Stimulated activated CD4-positive, alpha-beta T cell treated with anti-CD3 and anti-CD28 coated beads, Interleukin-4, amount 100 ng/mL, for 24 hours (primary cell): ENCODE measurements around the gene POLR3K.
"Not testable (repeated sequence)": the region's sequence is repeated elsewhere in the genome, so short reads cannot be mapped to it uniquely, and the experiment has no call there.

Source experiments
- DNase-seq: peaks from one replicate; pipeline ENCODE4 v3.0.0-alpha.2; 2020

Gene POLR3K

DNA sequence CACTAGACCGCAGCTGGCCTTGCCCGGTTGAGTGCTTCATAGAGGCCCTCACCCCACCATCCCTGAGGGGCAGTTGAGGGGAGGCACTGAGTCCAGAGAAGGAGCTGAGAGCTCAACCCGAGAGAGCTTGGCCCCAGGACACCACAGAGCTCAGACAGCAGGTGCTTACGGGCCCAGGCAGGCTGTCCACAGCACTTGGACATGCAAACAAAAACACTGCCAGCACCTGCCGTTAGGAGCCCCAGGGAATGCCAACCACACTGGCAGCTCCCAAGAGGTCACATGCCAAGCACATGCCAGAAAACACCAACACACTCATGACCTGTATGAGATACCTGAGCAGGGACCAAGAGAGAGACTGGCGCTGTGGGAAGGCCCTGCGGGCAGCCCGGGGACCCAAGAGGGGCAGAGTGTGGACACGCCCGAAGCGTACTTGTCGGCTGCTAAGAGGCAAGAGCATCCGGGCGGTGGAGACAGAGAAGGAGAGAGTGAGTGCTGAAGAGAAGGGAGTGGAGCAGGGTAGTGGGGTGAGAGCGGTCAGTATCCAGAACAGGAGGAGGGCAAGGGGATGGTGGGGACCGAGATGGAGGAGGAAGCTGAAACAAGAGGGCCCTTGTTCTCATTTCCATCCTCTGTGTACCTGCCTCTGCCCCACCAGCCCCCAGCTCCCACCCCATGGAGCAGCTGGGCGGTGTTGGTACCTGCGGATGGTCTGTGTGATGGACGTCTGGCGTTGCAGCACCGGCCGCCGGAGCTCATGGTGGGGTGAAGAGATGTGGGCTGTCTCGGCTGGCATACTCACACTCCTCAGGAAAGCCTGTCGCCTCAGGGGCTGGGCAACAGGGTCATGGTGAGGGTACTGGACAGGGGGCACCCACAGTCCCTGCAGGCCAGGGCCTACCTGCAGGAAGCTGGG is 10.8 kb upstream of the POLR3K start:
- DNase-seq: no peak

DNA sequence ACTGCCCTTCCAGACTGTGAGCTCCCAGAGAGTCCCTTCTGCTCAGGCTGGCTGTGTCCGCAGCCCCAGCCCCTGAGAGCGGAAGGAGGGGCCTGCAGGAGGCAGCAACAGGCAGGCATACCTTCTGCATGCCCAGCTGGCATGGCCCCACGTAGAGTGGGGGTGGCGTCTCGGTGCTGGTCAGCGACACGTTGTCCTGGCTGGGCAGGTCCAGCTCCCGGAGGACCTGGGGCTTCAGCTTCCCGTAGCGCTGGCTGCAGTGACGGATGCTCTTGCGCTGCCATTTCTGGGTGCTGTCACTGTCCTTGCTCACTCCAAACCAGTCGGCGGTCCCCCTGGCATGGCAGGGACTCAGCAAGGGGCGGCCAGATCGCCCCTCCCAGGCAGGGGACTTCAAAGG is 10.1 kb upstream of the POLR3K start:
- DNase-seq: no peak

DNA sequence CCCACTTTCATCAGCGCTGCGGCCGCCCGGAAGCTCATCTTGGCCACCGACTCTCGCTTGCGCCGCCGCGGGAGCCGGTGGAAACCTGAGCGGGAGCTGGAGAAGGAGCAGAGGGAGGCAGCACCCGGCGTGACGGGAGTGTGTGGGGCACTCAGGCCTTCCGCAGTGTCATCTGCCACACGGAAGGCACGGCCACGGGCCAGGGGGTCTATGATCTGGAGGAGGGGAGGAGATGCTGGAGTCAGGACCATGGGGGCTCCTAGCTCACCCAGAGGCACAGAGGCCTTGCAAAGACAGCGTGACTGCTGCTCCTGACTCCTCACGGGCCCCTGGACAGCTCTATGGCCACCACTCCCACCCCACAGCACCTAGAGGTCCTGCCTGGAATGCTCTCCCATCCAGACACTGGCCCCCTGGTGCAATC is 9.6 kb upstream of the POLR3K start:
- no peak for DNase-seq

DNA sequence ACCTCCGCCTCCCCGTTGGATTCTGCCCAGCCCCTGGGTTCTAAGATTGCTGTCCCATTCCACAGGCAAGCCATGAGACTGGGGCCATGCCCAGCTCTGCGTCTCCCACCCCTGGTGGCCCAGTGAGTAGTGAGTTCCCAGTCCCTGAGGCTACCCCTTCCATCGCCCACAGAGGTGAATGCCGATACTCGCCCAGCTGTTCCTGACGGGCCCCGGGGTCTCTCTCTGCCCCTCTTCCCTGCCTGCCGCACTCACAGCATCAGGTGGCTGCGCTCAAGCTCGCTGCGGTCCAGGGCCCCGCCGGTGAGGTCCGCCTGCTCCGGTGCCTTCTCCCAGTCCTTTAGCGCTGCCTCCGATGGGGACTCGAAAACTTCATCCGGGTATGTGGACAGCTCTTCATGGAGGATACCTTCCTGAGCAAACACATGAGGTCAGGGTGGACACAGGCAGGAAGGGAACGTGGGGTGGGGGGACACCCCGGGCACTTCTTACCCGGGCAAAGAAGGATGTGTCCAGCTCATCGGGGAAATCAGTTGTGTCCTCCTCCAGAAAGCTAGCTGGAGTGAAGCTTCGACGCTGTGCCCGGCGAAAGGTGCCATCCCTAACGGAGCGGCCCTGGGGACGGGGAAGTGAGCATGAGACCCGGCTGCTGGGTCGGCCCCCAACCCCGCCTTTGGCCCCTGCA is 9.0 kb upstream of the POLR3K start:
- no peak for DNase-seq

DNA sequence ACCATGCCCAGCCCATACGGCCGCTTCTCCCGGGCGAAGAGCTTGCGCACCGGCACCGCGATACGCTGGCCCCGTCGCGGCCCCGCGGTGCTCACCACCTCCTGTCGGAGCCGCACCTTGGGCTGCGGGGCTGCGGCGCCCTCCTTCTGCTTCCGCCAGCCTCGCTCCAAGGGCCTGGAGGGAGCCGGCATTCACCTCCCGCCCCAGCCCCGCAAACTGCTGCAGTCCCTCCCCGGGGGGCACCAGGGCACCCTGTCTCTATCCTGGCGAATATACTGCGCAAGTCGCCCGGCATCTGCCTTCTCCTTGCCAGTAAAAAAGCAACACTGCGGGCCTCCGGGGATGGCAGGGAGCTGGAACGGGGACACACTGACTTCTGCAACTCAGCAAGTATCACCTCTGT is 8.5 kb upstream of the POLR3K start:
- DNase-seq: no peak

DNA sequence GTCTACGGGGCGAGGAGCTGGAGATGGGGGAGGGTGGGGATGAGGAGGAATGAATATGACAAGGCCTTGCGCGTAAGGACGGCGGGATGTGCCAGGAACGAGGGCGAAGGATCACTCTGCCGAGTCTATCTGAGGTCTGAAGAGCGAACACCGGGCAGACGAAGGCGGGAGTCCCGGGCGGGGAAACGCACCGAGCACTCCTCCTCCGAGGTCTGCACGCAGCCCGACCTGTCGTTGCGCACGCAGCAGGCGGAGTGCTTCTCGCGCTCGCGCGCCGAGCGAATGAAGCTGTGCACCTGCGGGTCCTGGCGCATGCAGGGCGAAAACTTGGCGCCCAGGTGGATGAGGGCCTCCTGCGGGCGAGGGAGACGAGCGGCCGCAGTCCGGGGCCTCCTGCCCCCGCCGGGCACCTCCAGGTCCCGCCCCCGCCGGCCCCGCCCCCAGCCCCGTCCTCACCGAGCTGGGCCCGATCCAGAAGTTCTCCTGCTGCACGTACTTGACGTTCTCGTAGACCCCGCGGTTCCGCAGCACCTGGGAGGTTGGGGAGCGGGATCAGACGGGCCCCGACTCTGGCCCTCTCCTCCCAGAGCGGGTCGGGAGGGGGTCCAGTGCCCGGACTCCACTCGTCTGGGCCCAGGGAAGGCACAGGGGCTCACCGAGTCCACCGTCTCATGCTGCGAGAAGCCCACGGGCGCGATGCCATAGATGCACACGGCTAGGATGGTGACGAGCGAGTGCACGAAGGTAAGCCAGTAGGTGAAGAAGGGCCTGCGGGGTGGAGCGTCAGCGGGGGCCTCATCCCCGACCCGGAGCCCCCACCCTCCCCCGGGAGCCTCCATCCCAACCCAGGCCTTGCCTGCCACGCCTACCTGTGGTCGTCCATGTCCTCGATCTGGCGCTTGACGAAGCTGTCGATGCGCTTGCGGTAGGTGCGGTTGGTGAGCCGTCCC is 7.8 kb upstream of the POLR3K start:
- no peak for DNase-seq

DNA sequence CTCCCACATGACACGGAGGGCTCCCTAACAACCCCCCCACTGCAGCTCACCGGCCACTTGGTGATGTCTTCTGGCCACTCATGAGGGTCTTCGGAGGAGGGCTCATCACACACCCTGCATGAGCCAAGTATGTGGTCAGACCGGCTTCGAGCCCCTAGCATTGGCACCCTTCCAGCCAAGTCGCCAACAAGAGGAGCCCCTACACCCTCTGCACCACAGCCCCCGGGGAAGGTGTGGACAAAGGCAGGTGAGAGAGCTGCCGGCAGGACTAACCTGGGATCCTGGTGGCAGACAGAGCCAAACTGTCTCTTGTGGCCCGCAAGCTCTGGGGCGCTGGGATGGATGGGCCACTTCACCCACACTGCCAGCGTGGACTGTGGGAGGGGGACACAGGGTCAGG is 6.8 kb upstream of the POLR3K start:
- no peak for DNase-seq

DNA sequence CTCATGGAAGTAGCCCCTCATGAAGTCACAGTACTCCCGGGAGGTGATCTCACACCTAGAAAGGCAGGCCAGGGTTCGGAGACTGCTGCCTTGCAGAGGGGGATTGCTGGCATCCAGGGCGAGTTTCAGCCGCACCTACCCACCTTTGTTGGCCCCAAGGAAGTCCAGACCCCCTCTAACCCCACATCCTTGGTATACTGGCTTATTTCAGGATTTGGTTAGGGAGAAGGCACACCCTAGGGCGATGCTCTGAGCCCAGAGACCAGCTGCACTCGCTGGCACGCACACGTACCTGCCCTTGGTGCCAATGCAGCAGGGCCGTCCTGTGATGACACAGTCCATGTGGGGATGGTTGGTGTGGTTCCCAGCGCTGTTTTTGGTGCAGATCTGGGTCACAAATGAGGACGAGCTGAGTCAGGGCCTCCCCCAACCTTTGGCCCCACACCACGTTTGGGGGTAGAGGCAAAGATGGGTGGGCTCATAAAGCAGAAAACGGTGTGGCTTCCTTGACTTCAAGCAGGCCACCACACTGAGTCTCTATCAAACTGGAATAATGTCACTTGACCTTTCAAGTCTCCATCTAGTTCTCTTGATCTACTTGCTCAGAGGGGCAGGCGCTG is 6.1 kb upstream of the POLR3K start:
- no peak for DNase-seq

DNA sequence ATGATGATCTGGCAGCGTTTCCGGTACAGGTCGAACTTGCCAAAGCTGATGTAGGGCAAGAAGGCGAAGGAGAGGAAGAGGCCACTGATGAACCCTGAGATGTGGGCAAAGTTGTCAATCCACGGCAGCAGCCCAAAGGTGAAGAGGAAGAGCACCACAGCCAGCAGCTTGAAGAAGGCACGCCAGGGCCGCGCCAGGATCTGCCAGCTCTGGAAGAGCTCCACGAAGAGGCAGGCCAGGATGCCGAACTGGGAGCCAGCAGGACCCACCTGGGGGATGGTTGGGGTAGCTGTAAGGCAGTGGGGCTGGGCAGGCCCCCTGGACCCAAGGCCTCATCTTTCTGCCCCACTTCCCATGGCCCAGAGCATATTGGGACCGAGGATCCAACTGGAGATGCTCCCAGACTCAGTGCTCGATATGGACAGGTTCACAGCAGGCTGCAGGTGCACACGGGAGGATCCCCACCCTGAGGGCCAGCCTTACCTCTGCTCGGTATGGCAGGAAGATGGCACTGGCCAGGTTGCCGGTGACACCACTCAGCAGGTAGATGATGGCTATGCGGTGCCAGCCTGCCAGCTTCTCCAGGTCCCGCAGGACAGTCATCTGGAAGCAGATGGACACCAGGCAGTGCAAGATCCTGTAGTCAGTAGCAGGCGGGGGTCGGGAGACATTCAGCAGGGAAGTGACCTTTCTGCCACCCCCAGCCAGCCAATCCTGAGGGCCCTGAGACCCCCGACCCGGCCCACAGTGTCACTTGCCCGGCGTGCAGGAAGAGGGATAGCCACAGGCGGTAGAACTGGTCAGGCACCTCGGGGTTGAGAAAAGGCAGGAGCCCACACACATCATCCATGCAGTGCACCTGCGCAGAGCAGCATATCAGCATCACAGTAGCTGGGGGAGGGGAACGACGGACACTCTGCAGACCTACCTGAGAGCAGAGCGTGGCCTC is 5.4 kb upstream of the POLR3K start:
- no peak for DNase-seq

DNA sequence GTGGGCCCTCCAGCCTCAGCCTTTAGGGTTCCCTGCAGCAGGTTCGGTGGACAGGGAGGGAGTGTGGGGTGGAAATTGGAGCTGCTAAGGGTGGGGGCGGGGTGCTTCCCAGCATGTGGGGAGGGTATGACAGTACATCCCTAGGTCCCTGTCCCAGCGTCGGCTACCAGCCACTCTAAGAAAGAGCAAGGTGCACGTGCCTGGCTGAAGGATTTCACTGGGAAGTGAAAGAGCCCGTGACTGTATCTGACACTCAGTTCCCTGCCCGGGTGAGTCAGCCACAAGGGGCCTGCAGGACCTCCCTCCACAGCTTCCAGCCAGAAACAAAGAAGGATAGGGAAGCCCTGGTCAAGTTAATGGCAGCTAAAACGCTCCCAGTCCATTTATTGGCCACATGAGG is 4.3 kb upstream of the POLR3K start:
- DNase-seq: no peak

DNA sequence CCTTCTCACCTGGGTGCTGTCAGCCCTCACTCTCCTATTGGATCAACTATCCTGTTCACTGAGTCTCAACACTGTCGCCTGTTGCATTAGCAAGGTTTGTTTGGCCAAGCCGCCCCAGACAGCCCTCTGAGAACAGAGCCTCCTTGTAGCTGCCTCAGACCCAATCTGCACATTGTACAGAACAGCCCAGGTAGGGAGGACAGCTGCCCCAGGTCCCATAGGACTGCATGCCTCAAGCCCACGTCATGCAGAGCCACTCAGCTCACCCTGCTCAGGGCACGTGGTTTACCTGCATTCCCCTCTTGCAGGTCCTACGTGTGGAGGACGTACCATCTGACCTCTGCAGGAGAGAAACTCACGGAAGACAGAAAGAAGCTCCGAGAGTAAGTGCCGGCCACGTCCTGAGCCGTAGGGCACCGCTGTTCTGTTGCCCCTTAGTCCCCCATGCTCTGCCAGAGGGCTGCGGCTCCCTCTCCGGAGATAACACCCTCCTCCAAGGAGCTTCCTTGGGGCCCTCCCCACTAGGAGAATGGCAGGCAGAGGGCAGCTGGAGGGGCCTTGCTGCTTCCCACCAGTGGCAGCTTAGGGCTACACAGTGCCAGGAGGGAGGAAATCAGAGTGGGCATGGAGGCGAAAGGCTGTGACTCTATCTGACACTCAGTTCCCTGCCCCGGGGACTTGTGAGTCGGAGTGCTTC is 3.0 kb upstream of the POLR3K start:
- no peak for DNase-seq

DNA sequence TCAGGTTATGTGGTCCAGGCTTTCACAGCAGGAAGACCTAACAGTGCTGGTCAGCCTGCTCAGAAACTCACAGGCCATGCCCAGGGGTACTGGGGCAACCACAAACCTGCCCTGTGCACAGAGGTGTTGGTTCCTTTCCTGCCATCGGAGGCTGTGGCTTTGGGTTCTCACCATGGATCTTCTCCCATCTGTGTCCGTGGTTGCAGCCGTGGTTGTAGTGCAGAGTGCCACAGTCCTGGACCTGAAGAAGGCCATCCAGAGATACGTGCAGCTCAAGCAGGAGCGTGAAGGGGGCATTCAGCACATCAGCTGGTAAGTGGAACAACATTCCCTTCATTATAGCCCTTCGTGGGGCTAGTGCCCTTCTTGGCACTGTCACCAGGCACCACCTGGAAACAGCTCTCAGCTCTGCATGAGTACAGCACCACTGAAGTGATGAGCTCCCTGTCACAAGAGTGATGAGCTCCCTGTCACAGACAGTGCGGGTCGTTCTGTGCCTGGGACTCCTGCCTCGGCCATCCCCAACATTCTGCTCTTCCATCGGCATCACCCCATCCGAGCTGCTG is 2.2 kb upstream of the POLR3K start:
- DNase-seq: no peak

DNA sequence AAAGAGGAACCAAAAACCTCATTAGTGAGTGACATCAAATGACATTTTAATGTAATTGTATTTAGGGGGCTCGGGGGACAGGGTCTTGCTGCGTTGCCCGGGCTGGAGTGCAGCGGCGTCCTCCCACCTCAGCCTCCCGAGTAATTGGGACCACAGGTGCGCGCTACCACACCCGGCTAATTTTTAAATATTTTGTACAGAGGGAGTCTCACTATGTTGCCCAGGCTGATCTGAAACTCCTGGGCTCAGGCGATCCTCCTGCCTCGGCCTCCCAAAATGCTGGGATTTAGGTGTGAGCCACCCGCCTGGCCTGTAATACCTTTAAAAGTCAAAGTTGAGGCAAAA is 801 bp upstream of the POLR3K start:
- DNase-seq: no peak

DNA sequence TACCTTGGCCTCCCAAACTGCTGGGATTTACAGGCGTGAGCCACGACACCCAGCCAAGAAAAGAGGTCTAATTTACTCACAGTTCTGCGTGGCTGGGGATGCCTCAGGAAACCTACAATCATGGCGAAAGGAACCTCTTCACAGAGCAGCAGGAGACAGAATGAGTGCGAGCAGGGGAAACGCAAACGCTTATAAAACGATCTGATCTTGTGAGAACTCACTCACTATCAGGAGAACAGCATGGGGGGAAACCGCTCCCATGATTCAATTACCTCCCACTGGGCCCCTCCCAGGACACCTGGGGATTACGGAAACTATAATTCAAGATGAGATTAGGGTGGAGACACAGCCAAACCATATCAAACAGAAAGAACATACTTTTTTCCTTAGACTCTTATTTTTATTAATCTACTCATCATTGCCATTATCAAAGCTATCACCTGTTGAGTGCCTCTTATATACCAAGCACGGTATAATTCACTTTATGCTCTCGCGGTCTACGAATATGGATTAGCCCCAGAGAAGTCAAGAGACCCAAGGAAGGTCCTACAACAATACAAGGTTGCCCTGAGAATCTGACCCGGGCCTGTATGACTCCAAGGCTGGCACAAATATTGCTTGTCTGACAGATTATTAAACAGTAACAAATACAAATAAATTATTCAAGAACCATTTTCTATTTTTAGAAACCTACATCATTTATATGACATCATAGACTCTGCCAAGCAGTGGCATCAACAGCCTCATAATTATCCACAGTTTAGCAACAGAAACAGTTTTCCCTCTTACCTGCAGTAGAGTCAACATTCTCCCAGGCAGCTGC is 2.4 kb downstream of the POLR3K start:
- no peak for DNase-seq

DNA sequence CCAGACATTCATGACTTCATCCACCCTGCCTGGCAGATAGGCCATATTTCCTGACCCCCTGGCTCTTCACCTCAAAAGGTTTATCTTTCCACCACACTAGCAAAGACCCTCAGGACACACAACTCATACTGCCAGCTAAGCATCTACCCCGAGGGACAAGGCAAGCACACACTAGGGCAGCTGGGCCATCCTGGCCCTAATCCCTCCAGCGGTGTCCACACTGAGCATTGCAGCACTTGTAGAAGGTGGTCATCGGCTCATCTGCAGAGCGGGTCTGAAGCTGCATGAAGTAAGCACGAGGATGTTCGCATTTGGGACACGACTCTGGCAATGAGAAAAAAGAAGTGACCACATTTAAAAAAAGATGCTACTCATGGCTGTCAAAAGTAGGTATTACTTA is 6.2 kb downstream of the POLR3K start:
- no peak for DNase-seq

DNA sequence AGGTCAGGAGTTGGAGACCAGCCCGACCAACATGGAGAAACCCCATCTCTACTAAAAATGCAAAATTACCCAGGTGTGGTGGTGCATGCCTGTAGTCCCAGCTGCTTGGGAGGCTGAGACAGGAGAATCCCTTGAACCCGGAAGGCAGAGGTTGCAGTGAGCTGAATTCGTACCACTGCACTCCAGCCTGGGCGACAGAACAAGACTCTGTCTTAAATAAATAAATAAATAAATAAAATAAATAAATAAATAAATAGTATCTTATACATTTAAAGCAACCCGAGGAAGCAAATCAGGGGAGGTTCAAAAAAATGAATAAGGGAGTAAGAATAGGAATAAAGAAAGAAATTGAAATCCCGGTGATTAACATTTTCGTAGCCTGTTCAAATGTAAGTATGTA is 6.9 kb downstream of the POLR3K start:
- DNase-seq: not testable (repeated sequence)

DNA sequence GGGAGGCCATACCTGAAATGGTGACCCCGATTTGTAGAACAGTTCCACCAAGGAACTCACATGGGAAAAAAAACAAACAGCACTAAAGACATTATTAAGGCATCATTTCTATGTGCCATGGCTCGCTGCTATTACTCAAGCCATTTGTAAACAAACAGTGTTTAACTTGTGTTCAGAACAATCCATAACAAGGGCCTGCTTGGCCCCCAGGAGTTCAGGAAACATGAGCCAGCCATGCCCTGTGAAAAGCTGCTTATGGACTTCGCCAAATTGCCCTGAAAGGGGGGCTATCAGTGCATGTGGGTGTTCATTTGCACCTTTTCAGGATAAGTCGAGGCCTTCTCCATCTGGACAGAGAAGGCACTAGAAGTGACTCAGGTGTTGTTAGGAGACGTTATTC is 8.0 kb downstream of the POLR3K start:
- no peak for DNase-seq

DNA sequence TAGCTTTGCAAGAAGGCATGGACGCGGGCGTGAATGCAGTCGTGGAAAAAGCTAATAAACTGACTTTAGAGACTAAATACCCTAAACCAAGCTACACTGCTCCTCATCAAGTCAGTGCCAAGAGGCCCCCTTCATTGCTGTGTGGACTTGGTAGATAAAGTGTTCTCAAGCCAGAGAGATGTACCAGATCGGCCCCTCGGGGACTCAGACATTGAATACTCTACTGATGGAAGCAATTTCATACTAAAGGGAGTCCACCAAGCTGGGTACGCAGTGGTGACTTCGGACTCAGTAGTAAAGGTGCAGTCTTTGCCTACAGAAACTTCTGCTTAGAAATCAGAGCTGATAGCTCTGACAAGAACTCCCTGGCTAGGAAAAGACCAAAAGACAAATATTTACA is 8.8 kb downstream of the POLR3K start:
- no peak for DNase-seq

DNA sequence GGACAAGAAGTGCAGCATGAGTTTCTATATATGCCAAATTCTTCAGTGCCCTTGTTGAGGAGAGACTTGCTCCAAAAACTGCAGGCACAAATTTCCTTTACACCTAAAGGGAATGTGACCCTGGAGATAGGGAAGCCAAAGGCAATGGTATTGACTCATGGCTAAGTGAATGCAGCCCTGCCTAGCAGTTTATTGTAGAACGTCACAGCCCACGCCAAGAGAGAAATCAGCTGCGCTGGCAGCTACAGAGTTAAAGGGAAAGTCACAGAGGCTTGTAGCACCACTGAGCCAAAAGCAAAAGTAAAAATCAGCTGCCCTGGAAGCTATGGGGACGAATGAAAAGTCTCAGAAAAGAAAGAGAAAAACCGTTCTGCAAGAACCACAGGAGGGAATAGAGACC is 10.1 kb downstream of the POLR3K start:
- DNase-seq: no peak

DNA sequence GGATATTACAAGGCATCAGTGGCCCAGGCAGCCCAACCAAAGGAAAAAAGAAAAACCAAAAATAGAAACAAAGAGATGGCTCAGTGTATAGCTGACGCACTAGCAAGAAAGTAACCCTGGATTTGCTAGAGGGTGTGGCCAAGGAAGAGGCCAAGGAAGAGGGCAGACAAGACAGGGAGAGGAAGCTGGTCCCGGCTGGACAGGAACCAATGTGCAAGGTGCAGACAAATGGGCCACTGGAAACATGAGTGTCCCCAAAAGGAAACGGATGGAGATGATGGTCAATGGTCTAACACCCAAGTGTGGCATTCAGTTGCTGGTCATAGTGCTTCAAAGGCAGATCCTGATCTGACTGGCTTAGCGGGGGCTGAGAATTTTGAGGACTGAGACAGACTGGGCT is 10.7 kb downstream of the POLR3K start:
- DNase-seq: no peak
